HEK293 (cell line): ENCODE measurements around the gene SYT6.

Experiments used
- CTCF ChIA-PET: fragments of 350-600 bp; formaldehyde crosslinking; extraction: SDS; loops from one replicate; lab custom pipeline; 2021; ENCODE audit warnings: antibody characterized with exemption; lab: Yijun Ruan, JAX
- POLR2A ChIA-PET: fragments of 300-600 bp; formaldehyde crosslinking; extraction: SDS; loops from one replicate; lab custom pipeline; 2020; ENCODE audit warnings: antibody characterized with exemption, inconsistent platforms; lab: Yijun Ruan, JAX
- H3K27ac ChIP-seq: fragments of 200-500 bp; sonication (Bioruptor generic); 2 replicates; pipeline ENCODE4 v1.5.1; 2014; ENCODE audit warnings: low read depth, low read length, control low read depth, inconsistent platforms; ENCODE audit errors: extremely low read depth
- H3K36me3 ChIP-seq, 2 experiments: fragments of 200-500 bp in 1 of 2; sonication (Bioruptor generic) in 1 of 2; 1 replicate in 1 of 2; 2 replicates in 1 of 2; pipeline ENCODE4 v1.5.1; 2014 to 2017; ENCODE audit warnings: inconsistent platforms in 2 of 2, low read length in 2 of 2; ENCODE audit not compliant: control insufficient read depth in 2 of 2, insufficient read depth in 1 of 2
- H3K4me1 ChIP-seq: fragments of 200-500 bp; sonication (Bioruptor generic); 2 replicates; pipeline ENCODE4 v1.5.1; 2014; ENCODE audit warnings: mild to moderate bottlenecking, low read length, inconsistent platforms; ENCODE audit not compliant: control insufficient read depth, insufficient read depth
- H3K4me3 ChIP-seq: 2 replicates; pipeline ENCODE4 v1.5.1; 2011; ENCODE audit warnings: low read depth, mild to moderate bottlenecking, control low read depth, low read length, moderate library complexity
- H3K9me3 ChIP-seq: fragments of 200-500 bp; sonication (Bioruptor generic); 2 replicates; pipeline ENCODE4 v1.5.1; 2014; ENCODE audit warnings: low read depth, low read length, inconsistent platforms; ENCODE audit not compliant: control insufficient read depth, insufficient read depth
- ATF2 ChIP-seq: fragments of 450-650 bp; formaldehyde crosslinking; IDR thresholded peaks from 2 replicates; pipeline ENCODE4 v1.5.1; 2016; ENCODE audit warnings: missing biosample characterization, missing genetic modification characterization, low read depth
- GLIS1 ChIP-seq: fragments of 450-650 bp; formaldehyde crosslinking; IDR thresholded peaks from 2 replicates; pipeline ENCODE4 v1.5.1; 2016; ENCODE audit warnings: missing biosample characterization, missing genetic modification characterization
- RBAK ChIP-seq: fragments of 450-650 bp; formaldehyde crosslinking; IDR thresholded peaks from 2 replicates; pipeline ENCODE4 v1.5.1; 2016; ENCODE audit warnings: missing biosample characterization, missing genetic modification characterization
- YY1 ChIP-seq: fragments of 450-650 bp; formaldehyde crosslinking; IDR thresholded peaks from 2 replicates; pipeline ENCODE4 v1.5.1; 2018; ENCODE audit warnings: missing biosample characterization, missing genetic modification characterization
- ZBTB7A ChIP-seq: fragments of 450-650 bp; formaldehyde crosslinking; IDR thresholded peaks from 2 replicates; pipeline ENCODE4 v1.5.1; 2016; ENCODE audit warnings: low read depth, missing biosample characterization, missing genetic modification characterization
- ZNF138 ChIP-seq: fragments of 450-650 bp; formaldehyde crosslinking; IDR thresholded peaks from 2 replicates; pipeline ENCODE4 v1.5.1; 2016; ENCODE audit warnings: missing biosample characterization, missing genetic modification characterization, borderline replicate concordance
- ZNF175 ChIP-seq: fragments of 450-650 bp; formaldehyde crosslinking; IDR thresholded peaks from 2 replicates; pipeline ENCODE4 v1.5.1; 2016; ENCODE audit warnings: missing biosample characterization, missing genetic modification characterization
- ZNF184 ChIP-seq: fragments of 450-650 bp; IDR thresholded peaks from 2 replicates; pipeline ENCODE4 v1.5.1; 2018; ENCODE audit warnings: missing biosample characterization, mild to moderate bottlenecking, missing genetic modification characterization
- ZNF26 ChIP-seq: fragments of 450-650 bp; formaldehyde crosslinking; IDR thresholded peaks from 2 replicates; pipeline ENCODE4 v1.5.1; 2016; ENCODE audit warnings: missing biosample characterization, missing genetic modification characterization
- ZNF350 ChIP-seq: fragments of 450-650 bp; formaldehyde crosslinking; IDR thresholded peaks from 2 replicates; pipeline ENCODE4 v1.5.0; 2017; ENCODE audit warnings: missing biosample characterization, mild to moderate bottlenecking, missing genetic modification characterization
- ZNF354C ChIP-seq: fragments of 450-650 bp; formaldehyde crosslinking; IDR thresholded peaks from 2 replicates; pipeline ENCODE4 v1.5.1; 2016; ENCODE audit warnings: missing biosample characterization, missing genetic modification characterization, low read depth, borderline replicate concordance
- ZNF394 ChIP-seq: fragments of 450-650 bp; formaldehyde crosslinking; IDR thresholded peaks from 2 replicates; pipeline ENCODE4 v1.5.1; 2016; ENCODE audit warnings: missing biosample characterization, missing genetic modification characterization, mild to moderate bottlenecking, moderate library complexity, borderline replicate concordance
- ZNF449 ChIP-seq: fragments of 450-650 bp; formaldehyde crosslinking; IDR thresholded peaks from 2 replicates; pipeline ENCODE4 v1.5.1; 2017; ENCODE audit warnings: missing biosample characterization, mild to moderate bottlenecking, missing genetic modification characterization, moderate library complexity
- ZNF529 ChIP-seq: fragments of 450-650 bp; formaldehyde crosslinking; IDR thresholded peaks from 2 replicates; pipeline ENCODE4 v1.5.1; 2017; ENCODE audit warnings: missing genetic modification characterization, missing biosample characterization; ENCODE audit not compliant: insufficient replicate concordance
- ZNF558 ChIP-seq: fragments of 450-650 bp; formaldehyde crosslinking; IDR thresholded peaks from 2 replicates; pipeline ENCODE4 v1.5.1; 2016; ENCODE audit warnings: missing biosample characterization, missing genetic modification characterization
- ZNF560 ChIP-seq: fragments of 450-650 bp; formaldehyde crosslinking; IDR thresholded peaks from 2 replicates; pipeline ENCODE4 v1.5.1; 2017; ENCODE audit warnings: missing biosample characterization, missing genetic modification characterization, borderline replicate concordance
- ZNF626 ChIP-seq: fragments of 450-650 bp; sonication (Bioruptor Pico); formaldehyde crosslinking; IDR thresholded peaks from 2 replicates; pipeline ENCODE4 v1.5.1; 2018; ENCODE audit warnings: missing biosample characterization, missing genetic modification characterization, inconsistent platforms
- ZNF677 ChIP-seq: fragments of 450-650 bp; IDR thresholded peaks from 2 replicates; pipeline ENCODE4 v1.5.0; 2018; ENCODE audit warnings: missing biosample characterization, mild to moderate bottlenecking, missing genetic modification characterization, moderate library complexity
- ZNF768 ChIP-seq: fragments of 450-650 bp; formaldehyde crosslinking; IDR thresholded peaks from 2 replicates; pipeline ENCODE4 v1.5.1; 2018; ENCODE audit warnings: missing biosample characterization, mild to moderate bottlenecking, missing genetic modification characterization
- ZNF830 ChIP-seq: fragments of 450-650 bp; IDR thresholded peaks from 2 replicates; pipeline ENCODE4 v1.5.0; 2018; ENCODE audit warnings: missing biosample characterization, missing genetic modification characterization, low read depth, mild to moderate bottlenecking, moderate library complexity
- TF ChIP-seq, protein P1 (sequence below): fragments of 450-650 bp; formaldehyde crosslinking; IDR thresholded peaks from 2 replicates; pipeline ENCODE4 v1.5.1; 2016; ENCODE audit warnings: missing biosample characterization, missing genetic modification characterization

SYT6 gene

DNA sequence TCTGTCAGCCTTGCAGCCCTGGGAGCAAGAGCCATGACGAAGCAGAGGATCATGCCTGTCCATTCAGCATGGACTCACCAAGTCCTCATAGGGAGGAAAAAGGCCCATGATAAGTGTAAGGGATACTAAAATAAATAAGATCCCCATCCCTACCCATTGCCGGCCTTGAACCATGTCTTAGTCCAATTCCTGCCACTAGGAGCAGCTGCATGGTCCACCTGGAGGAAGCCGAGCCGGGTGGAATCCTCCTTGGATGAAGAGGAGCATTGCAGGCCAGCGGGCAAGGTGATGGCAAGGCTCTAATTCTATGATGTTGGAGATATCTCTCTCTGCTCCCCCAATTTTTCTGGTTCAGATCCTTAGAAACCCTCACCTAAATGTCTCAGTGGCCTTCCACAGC is 38.7 kb upstream of the SYT6 start:
- ChIA-PET CTCF (interaction anchor here (0.7 to 1.0 kb wide), 2 partner anchors 13 to 216 kb away, joined by 3 read pairs; no protein-coding TSS in a partner anchor), POLR2A (no interaction called here)
- Histone ChIP-seq H3K27ac (no peak overlapping the region), H3K4me3 (no peak overlapping the region), H3K9me3 (no peaks in the 10 kb centered on the region), H3K4me1 (no peaks in the 10 kb centered on the region), H3K36me3 (no peaks in the 10 kb centered on the region)
- TF ChIP-seq ZNF394 (tag by site-specific recombination): no peak
- no peak for TF ChIP-seq ZNF830
- TF ChIP-seq ZNF768 (tag by site-specific recombination): no peak
- TF ChIP-seq, protein P1, sequence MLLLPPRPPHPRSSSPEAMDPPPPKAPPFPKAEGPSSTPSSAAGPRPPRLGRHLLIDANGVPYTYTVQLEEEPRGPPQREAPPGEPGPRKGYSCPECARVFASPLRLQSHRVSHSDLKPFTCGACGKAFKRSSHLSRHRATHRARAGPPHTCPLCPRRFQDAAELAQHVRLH (tag by site-specific recombination): no peak
- TF ChIP-seq ZNF184 (tag by site-specific recombination): no peak
- TF ChIP-seq ATF2 (tag by site-specific recombination): no peak
- TF ChIP-seq ZNF26 (tag by site-specific recombination): no peak

- no peak overlapping the region for H3K4me3 ChIP-seq
- ChIA-PET POLR2A (no interaction called here), CTCF (interaction anchor here (0.7 kb wide), 1 partner anchor 1204 kb away, joined by 3 read pairs; no protein-coding TSS in a partner anchor)
- H3K36me3 ChIP-seq: no peaks in the 10 kb centered on the region
- H3K9me3 ChIP-seq: no peaks in the 10 kb centered on the region
- no peak for TF ChIP-seq ZNF175 (tag by site-specific recombination)
- TF ChIP-seq ZNF529 (tag by site-specific recombination): no peak
- TF ChIP-seq ZNF350 (tag by site-specific recombination): no peak
- TF ChIP-seq ZNF138 (tag by site-specific recombination): no peak
- TF ChIP-seq GLIS1: no peak
- no peak for TF ChIP-seq ZNF560 (tag by site-specific recombination)
- TF ChIP-seq YY1 (tag by site-specific recombination): no peak
- TF ChIP-seq ZNF449: no peak
- TF ChIP-seq ZNF558 (tag by site-specific recombination): no peak
- no peak for TF ChIP-seq ZNF626
- TF ChIP-seq ZNF677: no peak
- TF ChIP-seq RBAK: no peak
- TF ChIP-seq ZNF354C (tag by site-specific recombination): no peak
- TF ChIP-seq ZBTB7A: no peak
- no peak overlapping the region for H3K27ac ChIP-seq
- H3K4me1 ChIP-seq: no peaks in the 10 kb centered on the region
Measured at GRCh38 chr1:114189398-114189797, 35.7 kb upstream of the SYT6 start.
